Pancreas (tissue), 10 donors: ENCODE results near the gene RUFY1. TPM values are rescaled to one million over a fixed set of nuclear protein-coding genes. Genes with fewer than 3 reads are reported as not detected.
"Not testable (repeated sequence)": the region's sequence is repeated elsewhere in the genome, so short reads cannot be mapped to it uniquely, and the experiment has no call there.

Source experiments
- ATAC-seq, 4 donors: fragments of 200-7000 bp; cut with Tn5 transposase; one replicate each; pipeline versions ENCODE4 v1.8.0 to v1.9.1; 2020; ENCODE audit warnings: mild to moderate bottlenecking in 4 of 4, moderate library complexity in 4 of 4
- DNase-seq, 6 donors: peaks; one replicate each; pipeline ENCODE4 v3.0.0-alpha.2; 2020
- FAIRE-seq: peaks from 2 replicates; lab custom pipeline; 2012; peaks lifted over from hg19 to GRCh38; lab: Jason Lieb, UNC
- H3K27ac ChIP-seq, 4 donors: fragments of 200-600 bp; sonication (generic); 1 replicate in 3 of 4; 2 replicates in 1 of 4; pipeline versions ENCODE4 v1.5.0 to v1.8.0; 2020
- H3K27me3 ChIP-seq, 4 donors: fragments of 200-600 bp; one replicate each; pipeline ENCODE4 v1.8.0; 2021
- H3K36me3 ChIP-seq, 3 donors: fragments of 200-600 bp; sonication (generic) in 1 of 3; one replicate each; pipeline versions ENCODE4 v1.5.0 to v1.8.0; 2020 to 2021
- H3K4me1 ChIP-seq, 3 donors: fragments of 200-600 bp; one replicate each; pipeline ENCODE4 v1.8.0; 2021
- H3K4me3 ChIP-seq, 4 donors: fragments of 200-600 bp; sonication (generic) in 2 of 4; one replicate each; pipeline versions ENCODE4 v1.5.0 to v1.8.0; 2020 to 2021
- H3K9me3 ChIP-seq, 4 donors: fragments of 200-600 bp; one replicate each; pipeline ENCODE4 v1.8.0; 2021
- CTCF ChIP-seq, 4 donors: fragments of 200-600 bp; sonication (generic) in 3 of 4; IDR thresholded peaks; one replicate each; pipeline versions ENCODE4 v1.5.0 to v1.8.0; 2021; ENCODE audit warnings: antibody characterized with exemption in 4 of 4
- WGBS, 2 donors: extraction: QIAGEN DNeasy Blood & Tissue Kit; methylation state at CpG; one replicate each; pipeline ENCODE4 v1.1.7; 2013; 5-methylcytosine and 5-hydroxymethylcytosine counted together
- intact Hi-C, 3 donors: fragments of 100-400 bp; cut with DNase I; formaldehyde crosslinking; loops; one replicate each; pipeline versions ENCODE4 v1.11.1 to v1.14.2; 2022
- polyA plus RNA-seq, 2 donors: library from polyadenylated mRNA; stranded (reverse); fragments of 200-250 nt; gene quantifications; one replicate each; pipeline ENCODE4 v1.2.3, GENCODE V29; 2013
- total RNA-seq, 6 donors: library from RNA; stranded (reverse); fragmentation: NEBNext Ultra II Directional in 4 of 6; extraction: Animal tissue kit (Norgen Biotek cat#: 25700) in 4 of 6; gene quantifications; one replicate each; pipeline versions ENCODE4 v1.2.1 to v1.2.4, GENCODE V29; 2021 to 2023
- donor health status: healthy with polysubstance abuse.
- donor health status: DM: no; HTN: no; CAD: no; lungs with moderate emphysema.
- donor health status: DM: no; HTN: no; CAD: no.
- donor health status: control.
- donor health status: control.
- donor health status: Bipolar disorder and iron deficiency.
- donor health status: DM: yes; HTN: yes; CAD: no.
- donor health status: DM: no; HTN: no; CAD: no.
- donor health status: DM: no; HTN: no; CAD: no.
- donor health status: DM: yes; HTN: yes; CAD: no.

Gene RUFY1
- total and polyA plus RNA-seq, 8 donors, result 16.4 to 35.8 (median 17.9) TPM

- Histone ChIP-seq H3K27me3 (no peaks in the 10 kb centered on the region), H3K36me3 (peaks cover 6 to 45% (median 7%) of the 10 kb centered on the region in 3 donors), H3K4me1 (peaks cover 29 to 48% (median 38%) of the 10 kb centered on the region in 3 donors), H3K4me3 (peak overlapping the region; percentile 36 to 100 (median 76)), H3K27ac (peak overlapping the region in 2 of 4 donors; percentile 83 to 89), H3K9me3 (no peaks in the 10 kb centered on the region)
- FAIRE-seq, result no peak
- peak in 1 of 6 donors; percentile 40 for DNase-seq
- WGBS, 2 donors, result 1 to 2% methylated on average over 11 of the region's 11 CpGs
- intact Hi-C loops, result no loop called here
- ATAC-seq, result no peak
- TF ChIP-seq CTCF (IDR thresholded peaks at IDR 0.05), result no peak
Observed at GRCh38 chr5:179621551-179622214, 71.3 kb downstream of the RUFY1 start.

GRCh38 chr5:179623003-179623905, 72.9 kb downstream of the RUFY1 start, which contains the start of gene HNRNPH1:
TSS of gene HNRNPH1 (minus strand) at chr5:179623671. CDS start at chr5:179623133, 538 bp downstream.
- intact Hi-C loops, result no loop called here
- peaks cover 24 to 36% (median 30%) of the 10 kb centered on the region in 3 donors for H3K4me1 ChIP-seq
- H3K27ac ChIP-seq, result peak within 1 kb of the TSS; percentile 99 to 100 (median 100)
- ATAC-seq (peak; percentile 85 to 91 (median 86)), DNase-seq (peak; percentile 98 to 100 (median 99)), FAIRE-seq (peak; percentile 26)
- H3K36me3 ChIP-seq, result peaks cover 0 to 30% (median 6%) of the 10 kb centered on the region in 3 donors
- TF ChIP-seq CTCF (IDR thresholded peaks at IDR 0.05), result no peak
- peak within 1 kb of the TSS; percentile 88 to 100 (median 98) for H3K4me3 ChIP-seq
- no peaks in the 10 kb centered on the region for H3K27me3 ChIP-seq
- WGBS, 2 donors, result 0% methylated on average over 83 to 92 of the region's 92 CpGs
- H3K9me3 ChIP-seq, result no peaks in the 10 kb centered on the region

GRCh38 chr5:179623906-179624741, 73.8 kb downstream of the RUFY1 start:
- Histone ChIP-seq H3K27me3 (no peaks in the 10 kb centered on the region), H3K4me3 (peak overlapping the region; percentile 39 to 100 (median 71)), H3K27ac (peak overlapping the region; percentile 99 to 100 (median 100)), H3K4me1 (peaks cover 21 to 27% (median 22%) of the 10 kb centered on the region in 3 donors), H3K9me3 (no peaks in the 10 kb centered on the region), H3K36me3 (peaks cover 0 to 30% (median 6%) of the 10 kb centered on the region in 3 donors)
- intact Hi-C loops, result no loop called here
- peak in 4 of 6 donors; percentile 37 to 81 (median 64) for DNase-seq
- peak in 2 of 4 donors; percentile 7 to 18 for ATAC-seq
- WGBS, 2 donors, result 12% methylated on average over 68 of the region's 68 CpGs
- no peak for FAIRE-seq
- no peak for TF ChIP-seq CTCF (IDR thresholded peaks at IDR 0.05)

GRCh38 chr5:179624841-179625271, 74.5 kb downstream of the RUFY1 start:
- no peak overlapping the region for H3K4me3 ChIP-seq
- peak overlapping the region in 2 of 4 donors; percentile 99 to 100 for H3K27ac ChIP-seq
- H3K4me1 ChIP-seq, result peaks cover 15 to 22% (median 20%) of the 10 kb centered on the region in 3 donors
- intact Hi-C loops, result no loop called here
- ATAC-seq (no peak), FAIRE-seq (no peak), DNase-seq (peak in 2 of 6 donors; percentile 26 to 36)
- 64 to 70% methylated on average over 9 of the region's 9 CpGs for WGBS, 2 donors
- H3K9me3 ChIP-seq, result no peaks in the 10 kb centered on the region
- peaks cover 0 to 25% (median 4%) of the 10 kb centered on the region in 3 donors for H3K36me3 ChIP-seq
- H3K27me3 ChIP-seq, result no peaks in the 10 kb centered on the region
- no peak for TF ChIP-seq CTCF (IDR thresholded peaks at IDR 0.05)

- H3K27me3 ChIP-seq, H3K9me3 ChIP-seq, intact Hi-C loops, H3K4me1 ChIP-seq, H3K27ac ChIP-seq, H3K36me3 ChIP-seq, FAIRE-seq: not testable (repeated sequence)
- ATAC-seq (peak; percentile 58 to 78 (median 70)), DNase-seq (peak in 1 of 6 donors; percentile 36)
- peak overlapping the region in 3 of 4 donors; percentile 18 to 34 (median 31) for H3K4me3 ChIP-seq
- WGBS, 2 donors, result 41 to 52% methylated on average over 19 of the region's 38 CpGs
Observed at GRCh38 chr5:179633501-179634369, 83.4 kb downstream of the RUFY1 start.
